SK-N-SH (cell line): ENCODE data around the gene CDKL5. TPM values are rescaled to one million over a fixed set of nuclear protein-coding genes. Genes with fewer than 3 reads are reported as not detected.

ENCODE experiments used
- CTCF ChIA-PET: fragments of 300-600, 350-600 bp; formaldehyde crosslinking; extraction: SDS; loops from one replicate; lab custom pipeline; 2021; lab: Yijun Ruan, JAX
- POLR2A ChIA-PET: fragments of 350-600 bp; sonication (Branson Sonifier 250); formaldehyde crosslinking; extraction: SDS; loops from one replicate; lab custom pipeline; 2020; ENCODE audit warnings: antibody characterized with exemption, inconsistent platforms; lab: Yijun Ruan, JAX
- DNase-seq: peaks from one replicate; pipeline ENCODE4 v3.0.0; 2012
- H2AFZ ChIP-seq: fragments of 200-600 bp; sonication (generic); 2 replicates; pipeline ENCODE4 v1.8.1; 2016; ENCODE audit warnings: antibody characterized with exemption, mild to moderate bottlenecking, low read depth
- H3F3A ChIP-seq: fragments of 200-600 bp; sonication (generic); replicated peaks from 2 replicates; pipeline ENCODE3; 2016; ENCODE audit warnings: antibody characterized with exemption, mild to moderate bottlenecking; ENCODE audit not compliant: insufficient read depth
- H3K27ac ChIP-seq, 2 experiments: fragments of 200-500 bp in 1 of 2; fragments of 200-600 bp in 1 of 2; sonication (Bioruptor generic) in 1 of 2; sonication (generic), shearing (Covaris generic) in 1 of 2; 2 replicates each; pipeline versions ENCODE4 v1.5.1 to v1.6.1; 2014 to 2016; ENCODE audit warnings: low read depth in 2 of 2, inconsistent platforms in 1 of 2, low read length in 1 of 2, mild to moderate bottlenecking in 1 of 2, mixed read lengths in 1 of 2
- H3K27me3 ChIP-seq: fragments of 200-600 bp; sonication (generic), shearing (Covaris generic); 2 replicates; pipeline ENCODE4 v1.6.1; 2016; ENCODE audit warnings: mixed run types; ENCODE audit not compliant: insufficient read depth
- H3K36me3 ChIP-seq, 2 experiments: fragments of 200-500 bp in 1 of 2; fragments of 200-600 bp in 1 of 2; sonication (Bioruptor generic) in 1 of 2; sonication (generic) in 1 of 2; replicated peaks in 1 of 2; 2 replicates each; pipeline versions ENCODE3 to v1.5.1; 2014 to 2016; ENCODE audit warnings: low read length in 1 of 2, mild to moderate bottlenecking in 1 of 2; ENCODE audit not compliant: insufficient read depth in 2 of 2, control insufficient read depth in 1 of 2
- H3K4me1 ChIP-seq, 2 experiments: fragments of 200-500 bp in 1 of 2; fragments of 200-600 bp in 1 of 2; sonication (Bioruptor generic) in 1 of 2; sonication (generic), shearing (Covaris generic) in 1 of 2; 2 replicates each; pipeline versions ENCODE4 v1.5.1 to v1.6.1; 2014 to 2016; ENCODE audit warnings: low read depth in 1 of 2, low read length in 1 of 2, mixed run types in 1 of 2; ENCODE audit not compliant: insufficient read depth in 2 of 2, control insufficient read depth in 1 of 2
- H3K4me2 ChIP-seq: fragments of 200-600 bp; sonication (generic), shearing (Covaris generic); 2 replicates; pipeline ENCODE4 v1.6.1; 2017; ENCODE audit warnings: mixed run types
- H3K4me3 ChIP-seq, 2 experiments: fragments of 200-500 bp in 1 of 2; fragments of 200-600 bp in 1 of 2; sonication (Bioruptor generic) in 1 of 2; sonication (generic), shearing (Covaris generic) in 1 of 2; 2 replicates each; pipeline versions ENCODE4 v1.5.1 to v1.8.1; 2014 to 2016; ENCODE audit warnings: low read depth in 2 of 2, inconsistent platforms in 1 of 2, low read length in 1 of 2, mild to moderate bottlenecking in 1 of 2, mixed read lengths in 1 of 2, moderate library complexity in 1 of 2
- H3K79me2 ChIP-seq: fragments of 200-600 bp; sonication (generic); 2 replicates; pipeline ENCODE4 v1.8.1; 2017; ENCODE audit warnings: mild to moderate bottlenecking; ENCODE audit not compliant: insufficient read depth
- H3K9ac ChIP-seq: fragments of 200-600 bp; sonication (generic); 2 replicates; pipeline ENCODE4 v1.6.1; 2017; ENCODE audit warnings: mixed run types
- H3K9me2 ChIP-seq: fragments of 200-600 bp; sonication (generic); 2 replicates; pipeline ENCODE4 v1.6.1; 2017; ENCODE audit warnings: mixed run types
- H3K9me3 ChIP-seq: fragments of 200-600 bp; sonication (generic); 2 replicates; pipeline ENCODE4 v1.6.1; 2017; ENCODE audit warnings: mixed run types, mild to moderate bottlenecking, moderate library complexity
- H4K20me1 ChIP-seq: fragments of 200-600 bp; sonication (generic); 2 replicates; pipeline ENCODE4 v1.6.1; 2017; ENCODE audit warnings: mild to moderate bottlenecking, mixed run types; ENCODE audit not compliant: insufficient read depth
- CHD2 ChIP-seq: fragments of 150-350 bp; IDR thresholded peaks from 2 replicates; pipeline ENCODE4 v1.6.1; 2018; ENCODE audit warnings: low read length; ENCODE audit not compliant: partially characterized antibody
- EP300 ChIP-seq, 2 experiments: IDR thresholded peaks; 2 replicates each; pipeline versions ENCODE4 v1.4.0 to v1.6.1; 2012; ENCODE audit warnings: borderline replicate concordance in 1 of 2, low read depth in 1 of 2, low read length in 1 of 2
- EZH2phosphoT487 ChIP-seq: fragments of 200-600 bp; sonication (generic); IDR thresholded peaks from 2 replicates; pipeline ENCODE4 v1.6.1; 2017; ENCODE audit warnings: low read depth, mixed run types, mild to moderate bottlenecking, antibody characterized with exemption, moderate library complexity, borderline replicate concordance
- FOSL2 ChIP-seq: IDR thresholded peaks from 2 replicates; pipeline ENCODE4 v1.4.0; 2012; ENCODE audit warnings: low read depth, mild to moderate bottlenecking, moderate library complexity, borderline replicate concordance
- FOXJ3 ChIP-seq: sonication (generic); formaldehyde crosslinking; IDR thresholded peaks from 2 replicates; pipeline ENCODE4 v1.5.1; 2020; ENCODE audit warnings: mild to moderate bottlenecking, missing genetic modification reagents
- FOXM1 ChIP-seq: IDR thresholded peaks from 2 replicates; pipeline ENCODE4 v1.4.0; 2012; ENCODE audit warnings: low read depth, mild to moderate bottlenecking
- GATA2 ChIP-seq: sonication (generic); formaldehyde crosslinking; IDR thresholded peaks from 2 replicates; pipeline ENCODE4 v1.5.0; 2020; ENCODE audit warnings: mild to moderate bottlenecking, missing genetic modification reagents
- NFIC ChIP-seq: IDR thresholded peaks from 2 replicates; pipeline ENCODE4 v1.4.0; 2012; ENCODE audit warnings: borderline replicate concordance
- NRF1 ChIP-seq: IDR thresholded peaks from 2 replicates; pipeline ENCODE4 v1.6.1; 2012; ENCODE audit warnings: low read depth, mild to moderate bottlenecking, low read length
- RAD21 ChIP-seq: IDR thresholded peaks from 2 replicates; pipeline ENCODE4 v1.6.1; 2012; ENCODE audit warnings: mild to moderate bottlenecking, low read length
- RFX5 ChIP-seq: IDR thresholded peaks from 2 replicates; pipeline ENCODE4 v1.6.1; 2012; ENCODE audit warnings: mild to moderate bottlenecking, improper control_type of control experiment, low read length
- SIN3A ChIP-seq: IDR thresholded peaks from 2 replicates; pipeline ENCODE4 v1.6.1; 2012; ENCODE audit warnings: low read depth, mild to moderate bottlenecking, low read length, moderate library complexity, borderline replicate concordance
- TAF1 ChIP-seq: IDR thresholded peaks from 2 replicates; pipeline ENCODE4 v1.6.1; 2012; ENCODE audit warnings: low read depth, mild to moderate bottlenecking, low read length, moderate library complexity, borderline replicate concordance
- TCF12 ChIP-seq: IDR thresholded peaks from 2 replicates; pipeline ENCODE4 v1.4.0; 2012
- TEAD4 ChIP-seq: IDR thresholded peaks from 2 replicates; pipeline ENCODE4 v1.4.0; 2012; ENCODE audit warnings: mild to moderate bottlenecking, borderline replicate concordance; ENCODE audit not compliant: insufficient read depth
- whole genome bisulfite sequencing: methylation state at CpG from one replicate; pipeline ENCODE4 v1.1.6; 2017; ENCODE audit warnings: low lambda C conversion rate; 5-methylcytosine and 5-hydroxymethylcytosine counted together
- polyA plus RNA-seq, 3 experiments: library from polyadenylated mRNA; depleted of rRNA; stranded (reverse); fragments of >200 nt; gene quantifications; 2 replicates each; pipeline ENCODE4 v1.2.3, GENCODE V29; 2012
- TF ChIP-seq, protein P1 (sequence below): IDR thresholded peaks from 2 replicates; pipeline ENCODE4 v1.4.0; 2012; ENCODE audit warnings: low read depth, borderline replicate concordance
- TF ChIP-seq, protein P2 (sequence below): IDR thresholded peaks from 2 replicates; pipeline ENCODE4 v1.4.0; 2012; ENCODE audit warnings: low read depth
- TF ChIP-seq, protein P3 (sequence below): fragments of 150-350 bp; IDR thresholded peaks from 2 replicates; pipeline ENCODE4 v1.6.1; 2016; ENCODE audit warnings: mild to moderate bottlenecking, low read depth, low read length

CDKL5 gene
- polyA plus RNA-seq, 1 of the 3 experiments (the other 2 are of a cell fraction), result 1.3 TPM

DNA sequence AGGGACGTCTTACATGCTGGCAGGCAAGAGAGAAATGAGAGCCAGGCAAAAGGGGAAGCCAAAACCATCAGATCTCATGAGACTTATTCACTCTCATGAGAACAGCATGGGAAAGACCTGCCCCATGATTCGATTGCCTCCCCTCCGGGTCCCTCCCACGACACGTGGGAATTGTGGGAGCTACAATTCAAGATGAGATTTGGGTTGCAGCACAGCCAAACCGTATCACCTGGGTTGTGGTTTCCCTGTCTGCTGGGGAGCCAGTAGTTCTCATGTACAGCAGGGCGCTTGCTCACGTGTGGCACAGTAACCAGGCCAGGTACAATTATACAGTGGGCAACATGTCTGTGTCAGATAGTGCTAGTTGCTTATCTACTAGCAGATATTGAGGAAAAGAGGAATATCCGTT is 257.6 kb downstream of the CDKL5 start:
- no peak overlapping the region for H3K27ac ChIP-seq
- WGBS, result 65% methylated on average over 9 of the region's 9 CpGs

DNA sequence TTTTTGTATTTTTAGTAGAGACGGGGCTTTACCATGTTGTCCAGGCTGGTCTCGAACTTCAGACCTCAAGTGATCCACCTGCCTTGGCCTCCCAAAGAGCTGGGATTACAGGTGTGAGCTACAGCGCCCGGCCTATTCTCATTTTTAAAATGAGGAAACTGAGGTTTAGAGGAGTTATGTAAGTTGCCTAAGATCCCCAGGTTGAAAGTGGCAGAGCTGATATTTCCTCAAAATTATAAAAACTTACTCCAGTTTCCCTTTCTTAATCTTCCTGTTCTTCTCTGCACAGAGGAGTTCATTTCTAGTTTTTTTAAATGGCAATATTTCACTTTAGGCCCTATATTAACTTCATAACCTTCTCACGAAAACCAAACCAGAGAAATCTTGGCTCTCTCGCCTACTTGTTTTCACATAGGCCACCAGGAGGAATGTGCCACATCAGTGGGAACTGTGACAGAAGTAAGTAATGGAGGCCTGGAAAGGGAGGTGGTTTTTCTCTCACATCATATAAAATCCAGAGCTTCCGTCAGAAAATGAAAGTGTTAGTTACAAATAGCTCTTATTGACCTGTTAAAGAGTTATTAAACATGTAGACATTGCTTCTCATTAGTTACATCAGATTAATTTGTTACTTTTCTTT is 262.6 kb downstream of the CDKL5 start:
- Histone ChIP-seq H3K9me2 (no peaks in the 10 kb centered on the region), H3K27me3 (no peaks in the 10 kb centered on the region), H3K4me1 (peaks cover 0 to 10% of the 10 kb centered on the region in 2 experiments; a peak in 2 of 4 replicates), H3F3A (no peaks in the 10 kb centered on the region), H3K27ac (no peak overlapping the region), H2AFZ (no peak overlapping the region), H3K4me2 (no peak overlapping the region), H3K79me2 (no peaks in the 10 kb centered on the region), H3K36me3 (no peaks in the 10 kb centered on the region), H3K9me3 (no peaks in the 10 kb centered on the region), H3K9ac (no peak overlapping the region), H3K4me3 (no peak overlapping the region), H4K20me1 (no peaks in the 10 kb centered on the region)
- ChIA-PET POLR2A (interaction anchor here (1.0 kb wide), 1 partner anchor 13 kb away, joined by 3 read pairs; no protein-coding TSS in a partner anchor), CTCF (interaction anchor here (1.0 to 2.6 kb wide), 4 partner anchors 9 to 21 kb away, joined by 3 to 8 read pairs (median 4); partner anchors contain the start of gene PPEF1)
- no peak for DNase-seq
- WGBS, result 77% methylated on average over 7 of the region's 7 CpGs
- TF ChIP-seq NRF1, result no peak
- TF ChIP-seq FOXM1, result no peak
- TF ChIP-seq, protein P1, sequence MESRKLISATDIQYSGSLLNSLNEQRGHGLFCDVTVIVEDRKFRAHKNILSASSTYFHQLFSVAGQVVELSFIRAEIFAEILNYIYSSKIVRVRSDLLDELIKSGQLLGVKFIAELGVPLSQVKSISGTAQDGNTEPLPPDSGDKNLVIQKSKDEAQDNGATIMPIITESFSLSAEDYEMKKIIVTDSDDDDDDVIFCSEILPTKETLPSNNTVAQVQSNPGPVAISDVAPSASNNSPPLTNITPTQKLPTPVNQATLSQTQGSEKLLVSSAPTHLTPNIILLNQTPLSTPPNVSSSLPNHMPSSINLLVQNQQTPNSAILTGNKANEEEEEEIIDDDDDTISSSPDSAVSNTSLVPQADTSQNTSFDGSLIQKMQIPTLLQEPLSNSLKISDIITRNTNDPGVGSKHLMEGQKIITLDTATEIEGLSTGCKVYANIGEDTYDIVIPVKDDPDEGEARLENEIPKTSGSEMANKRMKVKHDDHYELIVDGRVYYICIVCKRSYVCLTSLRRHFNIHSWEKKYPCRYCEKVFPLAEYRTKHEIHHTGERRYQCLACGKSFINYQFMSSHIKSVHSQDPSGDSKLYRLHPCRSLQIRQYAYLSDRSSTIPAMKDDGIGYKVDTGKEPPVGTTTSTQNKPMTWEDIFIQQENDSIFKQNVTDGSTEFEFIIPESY, result no peak
- TF ChIP-seq NFIC, result no peak
- TF ChIP-seq RFX5, result no peak
- TF ChIP-seq SIN3A, result no peak
- TF ChIP-seq GATA2 (CRISPR knock-in tag), result no peak
- TF ChIP-seq FOSL2, result no peak
- TF ChIP-seq, protein P2, sequence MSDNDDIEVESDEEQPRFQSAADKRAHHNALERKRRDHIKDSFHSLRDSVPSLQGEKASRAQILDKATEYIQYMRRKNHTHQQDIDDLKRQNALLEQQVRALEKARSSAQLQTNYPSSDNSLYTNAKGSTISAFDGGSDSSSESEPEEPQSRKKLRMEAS, result no peak
- no peak for TF ChIP-seq EP300 (IDR thresholded peaks at IDR 0.05; ENCODE audit: borderline replicate concordance in 1 of 2, low read depth in 1 of 2, low read length in 1 of 2)
- TF ChIP-seq TCF12, result no peak
- TF ChIP-seq, protein P3, sequence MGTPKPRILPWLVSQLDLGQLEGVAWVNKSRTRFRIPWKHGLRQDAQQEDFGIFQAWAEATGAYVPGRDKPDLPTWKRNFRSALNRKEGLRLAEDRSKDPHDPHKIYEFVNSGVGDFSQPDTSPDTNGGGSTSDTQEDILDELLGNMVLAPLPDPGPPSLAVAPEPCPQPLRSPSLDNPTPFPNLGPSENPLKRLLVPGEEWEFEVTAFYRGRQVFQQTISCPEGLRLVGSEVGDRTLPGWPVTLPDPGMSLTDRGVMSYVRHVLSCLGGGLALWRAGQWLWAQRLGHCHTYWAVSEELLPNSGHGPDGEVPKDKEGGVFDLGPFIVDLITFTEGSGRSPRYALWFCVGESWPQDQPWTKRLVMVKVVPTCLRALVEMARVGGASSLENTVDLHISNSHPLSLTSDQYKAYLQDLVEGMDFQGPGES, result no peak
- TF ChIP-seq FOXJ3 (CRISPR knock-in tag), result no peak
- TF ChIP-seq TEAD4, result no peak
- no peak for TF ChIP-seq CHD2
- TF ChIP-seq RAD21, result no peak

More for the DNA sequence above, 257.6 kb downstream of the CDKL5 start:
- H3K36me3 ChIP-seq, result no peaks in the 10 kb centered on the region
- POLR2A ChIA-PET, result no interaction called here
- no peaks in the 10 kb centered on the region; a peak in 1 of 4 replicates for H3K4me1 ChIP-seq
- CTCF ChIA-PET, result no interaction called here
- no peak overlapping the region for H3K4me3 ChIP-seq
- H3K4me2 ChIP-seq, result no peak overlapping the region
- no peaks in the 10 kb centered on the region for H3K9me2 ChIP-seq
- no peak overlapping the region for H2AFZ ChIP-seq
- no peaks in the 10 kb centered on the region for H3K27me3 ChIP-seq
- no peaks in the 10 kb centered on the region for H3F3A ChIP-seq
- no peak for DNase-seq
- H3K79me2 ChIP-seq, result no peaks in the 10 kb centered on the region
- no peaks in the 10 kb centered on the region for H4K20me1 ChIP-seq
- H3K9me3 ChIP-seq, result no peaks in the 10 kb centered on the region
- TF ChIP-seq FOSL2, result no peak
- no peak for TF ChIP-seq EZH2phosphoT487
- no peak for TF ChIP-seq TAF1
- TF ChIP-seq, all 33 proteins: peak for 0
- H3K9ac ChIP-seq, result no peak overlapping the region
